H9 (cell line): Measurements from ENCODE around the gene SMAD6. TPM values are rescaled to one million over a fixed set of nuclear protein-coding genes. Genes with fewer than 3 reads are reported as not detected.

ENCODE experiments used
- DNase-seq: peaks from one replicate; pipeline ENCODE4 v3.0.0-alpha.2; 2017
- H2AFZ ChIP-seq: one replicate; pipeline ENCODE4 v1.6.1; 2013; ENCODE audit warnings: mild to moderate bottlenecking, low read length, control low read depth, moderate library complexity
- H2AK5ac ChIP-seq: 2 replicates; pipeline ENCODE4 v1.6.1; 2013; ENCODE audit warnings: low read length, control low read depth, mixed read lengths; ENCODE audit not compliant: insufficient read length
- H2BK120ac ChIP-seq: one replicate; pipeline ENCODE4 v1.6.1; 2013; ENCODE audit warnings: low read depth, mild to moderate bottlenecking, low read length, control low read depth, inconsistent platforms; ENCODE audit not compliant: poor library complexity, severe bottlenecking
- H2BK12ac ChIP-seq: 2 replicates; pipeline ENCODE4 v1.6.1; 2013; ENCODE audit warnings: low read length, control low read depth, mixed read lengths, low read depth; ENCODE audit not compliant: insufficient read length
- H2BK15ac ChIP-seq: 2 replicates; pipeline ENCODE4 v1.6.1; 2013; ENCODE audit warnings: low read depth, low read length, control low read depth
- H2BK20ac ChIP-seq: one replicate; pipeline ENCODE4 v1.6.1; 2013; ENCODE audit warnings: low read depth, mild to moderate bottlenecking, low read length, control low read depth, inconsistent platforms; ENCODE audit not compliant: poor library complexity, severe bottlenecking
- H2BK5ac ChIP-seq: 2 replicates; pipeline ENCODE4 v1.6.1; 2013; ENCODE audit warnings: low read length, control low read depth, mixed read lengths; ENCODE audit not compliant: insufficient read length
- H3K14ac ChIP-seq: 2 replicates; pipeline ENCODE4 v1.6.1; 2013; ENCODE audit warnings: low read length, control low read depth; ENCODE audit not compliant: insufficient read depth
- H3K18ac ChIP-seq: 2 replicates; pipeline ENCODE4 v1.6.1; 2013; ENCODE audit warnings: low read depth, mild to moderate bottlenecking, mixed read lengths, low read length, control low read depth; ENCODE audit not compliant: insufficient read length
- H3K23ac ChIP-seq: 2 replicates; pipeline ENCODE4 v1.6.1; 2013; ENCODE audit warnings: low read length, control low read depth, mixed read lengths, low read depth; ENCODE audit not compliant: insufficient read length
- H3K23me2 ChIP-seq: 2 replicates; pipeline ENCODE4 v1.6.1; 2013; ENCODE audit warnings: low read depth, mild to moderate bottlenecking, mixed read lengths, low read length, control low read depth; ENCODE audit not compliant: insufficient read length, poor library complexity, severe bottlenecking
- H3K27ac ChIP-seq: 2 replicates; pipeline ENCODE4 v1.5.1; 2013; ENCODE audit warnings: low read length, control low read depth, mixed read lengths, low read depth; ENCODE audit not compliant: insufficient read length
- H3K27me3 ChIP-seq: 2 replicates; pipeline ENCODE4 v1.6.1; 2013; ENCODE audit warnings: low read length, control low read depth, inconsistent platforms; ENCODE audit not compliant: insufficient read depth
- H3K4ac ChIP-seq: 2 replicates; pipeline ENCODE4 v1.6.1; 2013; ENCODE audit warnings: low read depth, mild to moderate bottlenecking, control low read depth, inconsistent platforms, low read length, moderate library complexity
- H3K4me1 ChIP-seq: 2 replicates; pipeline ENCODE4 v1.6.1; 2013; ENCODE audit warnings: low read length, control low read depth, inconsistent platforms; ENCODE audit not compliant: insufficient read depth
- H3K4me2 ChIP-seq: 2 replicates; pipeline ENCODE4 v1.6.1; 2013; ENCODE audit warnings: low read length, control low read depth, mixed read lengths; ENCODE audit not compliant: insufficient read length, insufficient read depth
- H3K56ac ChIP-seq: 2 replicates; pipeline ENCODE4 v1.6.1; 2013; ENCODE audit warnings: low read depth, mild to moderate bottlenecking, mixed read lengths, low read length, control low read depth; ENCODE audit not compliant: insufficient read length
- H3K79me1 ChIP-seq: 2 replicates; pipeline ENCODE4 v1.6.1; 2013; ENCODE audit warnings: low read depth, mild to moderate bottlenecking, moderate library complexity, low read length, control low read depth, inconsistent platforms; ENCODE audit not compliant: insufficient read depth, poor library complexity, severe bottlenecking
- H3K79me2 ChIP-seq: 2 replicates; pipeline ENCODE4 v1.6.1; 2013; ENCODE audit warnings: low read length, control low read depth, inconsistent platforms; ENCODE audit not compliant: insufficient read depth
- H3K9ac ChIP-seq: 2 replicates; pipeline ENCODE4 v1.6.1; 2013; ENCODE audit warnings: low read length, control low read depth, mixed read lengths; ENCODE audit not compliant: insufficient read length; ENCODE audit errors: extremely low read depth
- H3K9me3 ChIP-seq: one replicate; pipeline ENCODE4 v1.6.1; 2013; ENCODE audit warnings: low read depth, low read length, inconsistent platforms; ENCODE audit not compliant: control insufficient read depth
- H3T11ph ChIP-seq: one replicate; pipeline ENCODE4 v1.6.1; 2013; ENCODE audit warnings: mild to moderate bottlenecking, low read length, control low read depth, inconsistent platforms
- H4K20me1 ChIP-seq: one replicate; pipeline ENCODE4 v1.6.1; 2013; ENCODE audit not compliant: control insufficient read depth, insufficient read length, insufficient read depth
- H4K5ac ChIP-seq: 2 replicates; pipeline ENCODE4 v1.6.1; 2013; ENCODE audit warnings: low read depth, mild to moderate bottlenecking, mixed read lengths, low read length, control low read depth; ENCODE audit not compliant: insufficient read length
- H4K8ac ChIP-seq: replicated peaks from 2 replicates; pipeline ENCODE4 v1.6.1; 2013; ENCODE audit warnings: low read length, control low read depth, mixed read lengths, low read depth; ENCODE audit not compliant: insufficient read length
- H4K91ac ChIP-seq: 2 replicates; pipeline ENCODE4 v1.6.1; 2013; ENCODE audit warnings: low read depth, mild to moderate bottlenecking, moderate library complexity, mixed read lengths, low read length, control low read depth; ENCODE audit not compliant: insufficient read length
- H3K27ac Mint-ChIP-seq, 3 experiments: 2 replicates in 2 of 3; 3 replicates in 1 of 3; pipeline ENCODE4 v1.8.0; 2020 to 2021; ENCODE audit warnings: mixed read lengths in 3 of 3, mild to moderate bottlenecking in 1 of 3, moderate library complexity in 1 of 3
- H3K27me3 Mint-ChIP-seq: 2 replicates; pipeline ENCODE4 v1.8.0; 2021; ENCODE audit warnings: low read depth, mild to moderate bottlenecking, moderate library complexity, mixed read lengths
- H3K36me3 Mint-ChIP-seq, 3 experiments: 2 replicates in 2 of 3; 3 replicates in 1 of 3; pipeline ENCODE4 v1.8.0; 2020 to 2021; ENCODE audit warnings: low read depth in 3 of 3, mixed read lengths in 3 of 3; ENCODE audit not compliant: insufficient read depth in 1 of 3
- H3K4me1 Mint-ChIP-seq, 2 experiments: 2 replicates each; pipeline ENCODE4 v1.8.0; 2020; ENCODE audit warnings: mixed read lengths in 2 of 2
- H3K4me3 Mint-ChIP-seq, 2 experiments: 2 replicates in 1 of 2; 3 replicates in 1 of 2; pipeline ENCODE4 v1.8.0; 2020 to 2021; ENCODE audit warnings: mild to moderate bottlenecking in 2 of 2, mixed read lengths in 2 of 2, moderate library complexity in 1 of 2
- H3K9me3 Mint-ChIP-seq, 2 experiments: 2 replicates in 1 of 2; 3 replicates in 1 of 2; pipeline ENCODE4 v1.8.0; 2020; ENCODE audit warnings: mild to moderate bottlenecking in 2 of 2, mixed read lengths in 2 of 2, moderate library complexity in 1 of 2
- WGBS: extraction: QIAGEN DNeasy Blood & Tissue Kit; methylation state at CpG from one replicate; pipeline ENCODE4 v1.1.7; 2013; ENCODE audit warnings: missing lambda C conversion rate, low lambda C conversion rate, mixed read lengths; ENCODE audit not compliant: insufficient read length; ENCODE audit errors: extremely low coverage; 5-methylcytosine and 5-hydroxymethylcytosine counted together
- total RNA-seq: library from RNA; stranded (reverse); gene quantifications from 2 replicates; pipeline ENCODE4 v1.2.1, GENCODE V29; 2021
- TF ChIP-seq, protein P1 (sequence below): fragments of 200-600 bp; sonication (generic); conservative IDR thresholded peaks from 3 replicates; pipeline ENCODE4 v1.8.0; 2021; ENCODE audit warnings: antibody characterized with exemption, mild to moderate bottlenecking

The SMAD6 gene
- total RNA-seq, 1 experiment from 2014 or later = 6.0 TPM

DNA sequence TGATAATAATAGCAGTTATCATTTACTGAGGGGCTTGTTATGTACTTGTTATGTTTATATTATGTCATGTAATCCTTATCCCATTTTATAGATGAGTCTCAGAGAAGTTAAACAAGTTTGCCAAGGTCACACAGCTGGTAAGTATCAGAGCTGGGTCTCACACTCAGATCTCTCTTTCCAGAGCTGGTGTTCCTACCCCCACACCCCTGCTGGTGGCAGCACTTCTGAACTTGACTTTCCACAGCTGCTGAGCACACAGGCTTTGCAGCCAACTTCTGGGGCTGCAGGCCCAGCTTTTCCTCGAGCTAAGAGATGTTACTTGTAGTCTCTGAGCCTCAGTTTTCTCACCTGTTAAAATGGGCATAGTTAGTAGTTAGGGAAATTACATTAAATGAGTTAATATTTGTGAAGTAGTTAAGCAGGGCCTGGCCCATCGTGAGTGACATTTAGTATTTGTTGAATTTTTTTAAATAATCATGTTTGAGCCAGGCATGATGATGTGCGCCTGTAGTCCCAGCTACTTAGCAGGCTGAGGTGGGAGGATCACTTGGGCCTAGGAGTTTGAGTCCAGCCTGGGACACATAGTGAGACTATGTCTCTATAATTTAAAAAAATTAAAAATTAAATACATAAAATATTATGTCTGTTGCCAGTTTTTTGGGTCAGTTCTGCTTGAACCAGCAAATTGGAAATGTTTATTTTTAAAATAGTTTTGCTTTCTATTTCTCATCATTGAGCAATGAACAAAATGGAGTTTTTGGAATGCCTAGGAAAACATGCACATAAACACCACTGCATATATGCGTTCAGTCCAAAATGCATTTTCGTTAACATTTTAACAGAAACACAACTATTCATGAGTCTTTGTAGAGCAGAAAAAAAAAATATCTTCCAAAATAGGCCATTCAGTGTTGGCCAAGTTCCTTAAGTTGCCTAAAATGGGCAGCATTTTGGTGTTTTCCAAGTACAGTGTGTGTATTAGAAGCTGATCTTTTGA, 87.3 kb downstream of the SMAD6 start:
- Histone ChIP-seq H3K79me2 (no peaks in the 10 kb centered on the region), H3K14ac (no peak overlapping the region)

More for the DNA sequence above, 87.3 kb downstream of the SMAD6 start:
- Histone ChIP-seq H3T11ph (no peak overlapping the region), H3K23ac (no peak overlapping the region), H3K4ac (no peak overlapping the region), H3K27ac (no peak overlapping the region), H4K8ac (no peak overlapping the region), H3K56ac (no peak overlapping the region), H3K9ac (no peak overlapping the region), H4K5ac (no peak overlapping the region), H3K79me1 (no peaks in the 10 kb centered on the region), H3K9me3 (no peaks in the 10 kb centered on the region), H2BK20ac (no peak overlapping the region), H2BK5ac (no peak overlapping the region), H2BK120ac (no peak overlapping the region), H4K91ac (no peak overlapping the region), H4K20me1 (no peaks in the 10 kb centered on the region), H2AFZ (no peak overlapping the region), H3K4me2 (no peak overlapping the region), H3K4me1 (no peaks in the 10 kb centered on the region), H3K27me3 (no peaks in the 10 kb centered on the region), H2BK12ac (no peak overlapping the region), H2BK15ac (no peak overlapping the region), H3K18ac (no peak overlapping the region), H3K23me2 (no peaks in the 10 kb centered on the region), H2AK5ac (no peak overlapping the region)
- H3K4me1 Mint-ChIP-seq = peaks cover 5 to 8% of the 10 kb centered on the region in 2 experiments; a peak in 3 of 4 replicates
- no peaks in the 10 kb centered on the region for H3K36me3 Mint-ChIP-seq
- 0 out of 5 replicates have a peak overlapping the region, but pooled peaks of 1 of the 2 experiments have one; percentile 26 for H3K4me3 Mint-ChIP-seq
- peak; percentile 76 for DNase-seq
- WGBS = no CpG with 5 or more reads among the region's 5 CpGs
- H3K9me3 Mint-ChIP-seq = no peaks in the 10 kb centered on the region
- TF ChIP-seq, protein P1, sequence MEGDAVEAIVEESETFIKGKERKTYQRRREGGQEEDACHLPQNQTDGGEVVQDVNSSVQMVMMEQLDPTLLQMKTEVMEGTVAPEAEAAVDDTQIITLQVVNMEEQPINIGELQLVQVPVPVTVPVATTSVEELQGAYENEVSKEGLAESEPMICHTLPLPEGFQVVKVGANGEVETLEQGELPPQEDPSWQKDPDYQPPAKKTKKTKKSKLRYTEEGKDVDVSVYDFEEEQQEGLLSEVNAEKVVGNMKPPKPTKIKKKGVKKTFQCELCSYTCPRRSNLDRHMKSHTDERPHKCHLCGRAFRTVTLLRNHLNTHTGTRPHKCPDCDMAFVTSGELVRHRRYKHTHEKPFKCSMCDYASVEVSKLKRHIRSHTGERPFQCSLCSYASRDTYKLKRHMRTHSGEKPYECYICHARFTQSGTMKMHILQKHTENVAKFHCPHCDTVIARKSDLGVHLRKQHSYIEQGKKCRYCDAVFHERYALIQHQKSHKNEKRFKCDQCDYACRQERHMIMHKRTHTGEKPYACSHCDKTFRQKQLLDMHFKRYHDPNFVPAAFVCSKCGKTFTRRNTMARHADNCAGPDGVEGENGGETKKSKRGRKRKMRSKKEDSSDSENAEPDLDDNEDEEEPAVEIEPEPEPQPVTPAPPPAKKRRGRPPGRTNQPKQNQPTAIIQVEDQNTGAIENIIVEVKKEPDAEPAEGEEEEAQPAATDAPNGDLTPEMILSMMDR = peak; percentile 63
- no peak overlapping the region for H3K27ac Mint-ChIP-seq
- no peaks in the 10 kb centered on the region for H3K27me3 Mint-ChIP-seq
